GM23248 (cell line): Measurements from ENCODE around the gene C19orf33.

Source experiments
- EZH2 ChIP-seq: fragments of 200-600 bp; sonication (generic); IDR thresholded peaks from 2 replicates; pipeline ENCODE4 v1.6.1; 2018; ENCODE audit warnings: antibody characterized with exemption, mild to moderate bottlenecking; ENCODE audit not compliant: insufficient read depth, poor library complexity, severe bottlenecking
- EZH2phosphoT487 ChIP-seq: fragments of 200-600 bp; sonication (generic); IDR thresholded peaks from 2 replicates; pipeline ENCODE4 v1.6.1; 2018; ENCODE audit warnings: antibody characterized with exemption, moderate library complexity, mild to moderate bottlenecking, low read depth; ENCODE audit not compliant: insufficient read depth

- TF ChIP-seq EZH2phosphoT487, result no peak
- TF ChIP-seq EZH2, result no peak
Observed at GRCh38 chr19:38255383-38256014, 48.6 kb upstream of the C19orf33 start.
